Mesenchymal stem cell (in vitro differentiated cells and primary cell): Measurements from ENCODE around the gene DAB2.
A peak's percentile ranks its signal among the peaks of the same experiment; 100 is the strongest.

Source experiments
- DNase-seq: peaks from one replicate; pipeline ENCODE4 v3.0.0-alpha.2; 2013
- H2AFZ ChIP-seq: one replicate; pipeline ENCODE4 v1.6.1; 2013; ENCODE audit warnings: low read depth, mild to moderate bottlenecking, control low read depth, inconsistent platforms, low read length, moderate library complexity
- H2AK5ac ChIP-seq: 2 replicates; pipeline ENCODE4 v1.6.1; 2013; ENCODE audit warnings: low read length, moderate library complexity, mild to moderate bottlenecking, inconsistent platforms; ENCODE audit not compliant: severe bottlenecking
- H2BK120ac ChIP-seq: one replicate; pipeline ENCODE4 v1.6.1; 2013; ENCODE audit warnings: low read depth, mild to moderate bottlenecking, inconsistent platforms, low read length, moderate library complexity
- H2BK12ac ChIP-seq, 2 experiments: one replicate each; pipeline ENCODE4 v1.6.1; 2013; ENCODE audit warnings: inconsistent platforms in 2 of 2, low read length in 2 of 2, mild to moderate bottlenecking in 2 of 2, moderate library complexity in 2 of 2, control low read depth in 1 of 2
- H2BK15ac ChIP-seq: one replicate; pipeline ENCODE4 v1.6.1; 2013; ENCODE audit warnings: mild to moderate bottlenecking, low read depth, inconsistent platforms; ENCODE audit not compliant: poor library complexity, severe bottlenecking
- H2BK5ac ChIP-seq: 2 replicates; pipeline ENCODE4 v1.6.1; 2013; ENCODE audit warnings: low read depth, mild to moderate bottlenecking, low read length, control low read depth, inconsistent platforms; ENCODE audit not compliant: poor library complexity, severe bottlenecking
- H3K14ac ChIP-seq, 2 experiments: one replicate each; pipeline ENCODE4 v1.6.1; 2013; ENCODE audit warnings: inconsistent platforms in 2 of 2, low read length in 2 of 2, control low read depth in 1 of 2, mild to moderate bottlenecking in 1 of 2, moderate library complexity in 1 of 2
- H3K18ac ChIP-seq, 2 experiments: one replicate each; pipeline ENCODE4 v1.6.1; 2013; ENCODE audit warnings: inconsistent platforms in 2 of 2, low read length in 2 of 2, control low read depth in 1 of 2, low read depth in 1 of 2, mild to moderate bottlenecking in 1 of 2
- H3K23ac ChIP-seq, 2 experiments: one replicate each; pipeline ENCODE4 v1.6.1; 2013; ENCODE audit warnings: inconsistent platforms in 2 of 2, low read length in 2 of 2, mild to moderate bottlenecking in 2 of 2, moderate library complexity in 2 of 2, control low read depth in 1 of 2
- H3K27ac ChIP-seq: 2 replicates; pipeline ENCODE4 v1.5.1; 2013; ENCODE audit warnings: mild to moderate bottlenecking, moderate library complexity, low read length, control low read depth, inconsistent platforms; ENCODE audit not compliant: poor library complexity, severe bottlenecking
- H3K27me3 ChIP-seq, 2 experiments: 2 replicates each; pipeline versions ENCODE4 v1.6.1 to v1.7.0; 2013; ENCODE audit warnings: low read length in 2 of 2, mild to moderate bottlenecking in 2 of 2, moderate library complexity in 2 of 2, control low read depth in 1 of 2, inconsistent platforms in 1 of 2; ENCODE audit not compliant: control insufficient read depth in 1 of 2, insufficient read depth in 1 of 2
- H3K36me3 ChIP-seq, 2 experiments: 2 replicates each; pipeline versions ENCODE4 v1.6.1 to v1.7.0; 2013; ENCODE audit warnings: low read length in 2 of 2, control low read depth in 1 of 2, inconsistent platforms in 1 of 2, low read depth in 1 of 2, mild to moderate bottlenecking in 1 of 2; ENCODE audit not compliant: insufficient read depth in 2 of 2, control insufficient read depth in 1 of 2
- H3K4ac ChIP-seq, 2 experiments: one replicate each; pipeline ENCODE4 v1.6.1; 2013; ENCODE audit warnings: inconsistent platforms in 2 of 2, low read length in 2 of 2, mild to moderate bottlenecking in 2 of 2, moderate library complexity in 2 of 2, control low read depth in 1 of 2, low read depth in 1 of 2
- H3K4me1 ChIP-seq: 2 replicates; pipeline ENCODE4 v1.6.1; 2013; ENCODE audit warnings: low read depth, low read length, control low read depth; ENCODE audit not compliant: control insufficient read depth, insufficient read depth
- H3K4me2 ChIP-seq: 2 replicates; pipeline ENCODE4 v1.6.1; 2013; ENCODE audit warnings: low read length, mild to moderate bottlenecking, inconsistent platforms; ENCODE audit not compliant: poor library complexity, severe bottlenecking
- H3K4me3 ChIP-seq, 2 experiments: 2 replicates each; pipeline versions ENCODE4 v1.5.1 to v1.7.0; 2013; ENCODE audit warnings: low read length in 2 of 2, mild to moderate bottlenecking in 2 of 2, control low read depth in 1 of 2, low read depth in 1 of 2; ENCODE audit not compliant: insufficient read depth in 1 of 2
- H3K79me1 ChIP-seq: replicated peaks from 2 replicates; pipeline ENCODE4 v1.6.1; 2013; ENCODE audit warnings: mild to moderate bottlenecking, control low read depth, low read length, inconsistent platforms; ENCODE audit not compliant: poor library complexity, severe bottlenecking
- H3K9ac ChIP-seq: 2 replicates; pipeline ENCODE4 v1.7.0; 2013; ENCODE audit warnings: mild to moderate bottlenecking, low read length, moderate library complexity
- H3K9me3 ChIP-seq: 2 replicates; pipeline ENCODE4 v1.7.0; 2013; ENCODE audit warnings: mild to moderate bottlenecking, low read length; ENCODE audit not compliant: control insufficient read depth
- H4K8ac ChIP-seq: one replicate; pipeline ENCODE4 v1.6.1; 2013; ENCODE audit warnings: inconsistent platforms, mild to moderate bottlenecking, low read length, moderate library complexity
- H4K91ac ChIP-seq: one replicate; pipeline ENCODE4 v1.6.1; 2013; ENCODE audit warnings: mild to moderate bottlenecking, low read length, inconsistent platforms
- WGBS: methylation state at CpG from one replicate; pipeline ENCODE4 v1.1.7; 2013; ENCODE audit warnings: mixed read lengths; 5-methylcytosine and 5-hydroxymethylcytosine counted together

The DAB2 gene

GRCh38 chr5:39453606-39454005 lies 28.8 kb upstream of the DAB2 start:
- no peak overlapping the region for H3K14ac ChIP-seq
- no peaks in the 10 kb centered on the region for H3K9me3 ChIP-seq
- H3K4me3 ChIP-seq, result no peak overlapping the region
- no peak overlapping the region for H2BK12ac ChIP-seq
- H4K91ac ChIP-seq, result no peak overlapping the region
- peak overlapping the region; percentile 86 for H2AK5ac ChIP-seq
- DNase-seq, result no peak
- H3K27ac ChIP-seq, result peak overlapping the region; percentile 97
- no peak overlapping the region for H3K23ac ChIP-seq
- no peak overlapping the region for H3K4me2 ChIP-seq
- no peaks in the 10 kb centered on the region for H3K27me3 ChIP-seq
- H3K9ac ChIP-seq, result no peak overlapping the region
- H3K18ac ChIP-seq, result no peak overlapping the region
- H3K36me3 ChIP-seq, result no peaks in the 10 kb centered on the region
- no peaks in the 10 kb centered on the region for H3K4me1 ChIP-seq
- H4K8ac ChIP-seq, result no peak overlapping the region
- H3K79me1 ChIP-seq, result no peaks in the 10 kb centered on the region
- H2BK15ac ChIP-seq, result no peak overlapping the region
- no peak overlapping the region for H2AFZ ChIP-seq
- no peak overlapping the region for H2BK120ac ChIP-seq
- no peak overlapping the region for H2BK5ac ChIP-seq
- H3K4ac ChIP-seq, result no peak overlapping the region

GRCh38 chr5:39452846-39453245 lies 28.1 kb upstream of the DAB2 start:
- H2AFZ ChIP-seq, result no peak overlapping the region
- H3K9me3 ChIP-seq, result no peaks in the 10 kb centered on the region
- H3K4me3 ChIP-seq, result no peak overlapping the region
- H3K79me1 ChIP-seq, result no peaks in the 10 kb centered on the region
- H3K23ac ChIP-seq, result no peak overlapping the region
- H3K27ac ChIP-seq, result peak overlapping the region; percentile 97
- DNase-seq, result no peak
- H4K8ac ChIP-seq, result no peak overlapping the region
- peaks cover 1% of the 10 kb centered on the region for H3K4me1 ChIP-seq
- H2BK15ac ChIP-seq, result no peak overlapping the region
- H3K4me2 ChIP-seq, result no peak overlapping the region
- H3K9ac ChIP-seq, result no peak overlapping the region
- WGBS, result 80% methylated on average over 2 of the region's 2 CpGs
- H2BK12ac ChIP-seq, result no peak overlapping the region
- no peaks in the 10 kb centered on the region for H3K36me3 ChIP-seq
- no peaks in the 10 kb centered on the region for H3K27me3 ChIP-seq
- no peak overlapping the region for H3K18ac ChIP-seq
- peak overlapping the region; percentile 89 for H2BK5ac ChIP-seq
- no peak overlapping the region for H3K4ac ChIP-seq
- H4K91ac ChIP-seq, result no peak overlapping the region
- H2AK5ac ChIP-seq, result no peak overlapping the region
- no peak overlapping the region for H3K14ac ChIP-seq
- no peak overlapping the region for H2BK120ac ChIP-seq

GRCh38 chr5:39451276-39451941 lies 26.6 kb upstream of the DAB2 start:
- Histone ChIP-seq H2AK5ac (peak overlapping the region; percentile 22), H3K23ac (no peak overlapping the region), H4K91ac (no peak overlapping the region), H3K27ac (peak overlapping the region; percentile 69), H3K79me1 (no peaks in the 10 kb centered on the region), H3K4me1 (peaks cover 2% of the 10 kb centered on the region), H2BK12ac (no peak overlapping the region), H2BK5ac (no peak overlapping the region), H3K14ac (no peak overlapping the region), H3K4me3 (no peak overlapping the region), H2AFZ (no peak overlapping the region), H3K4ac (no peak overlapping the region), H3K36me3 (no peaks in the 10 kb centered on the region), H2BK120ac (no peak overlapping the region), H3K27me3 (no peaks in the 10 kb centered on the region), H3K9me3 (no peaks in the 10 kb centered on the region), H3K4me2 (no peak overlapping the region), H4K8ac (no peak overlapping the region), H2BK15ac (no peak overlapping the region), H3K9ac (no peak overlapping the region), H3K18ac (no peak overlapping the region)
- no peak for DNase-seq
- WGBS, result no CpG with 5 or more reads among the region's 2 CpGs

GRCh38 chr5:39450487-39450886 lies 25.7 kb upstream of the DAB2 start:
- Histone ChIP-seq H2BK120ac (no peak overlapping the region), H2AK5ac (no peak overlapping the region), H3K4me2 (no peak overlapping the region), H3K9me3 (no peaks in the 10 kb centered on the region), H3K27me3 (no peaks in the 10 kb centered on the region), H3K27ac (no peak overlapping the region), H4K8ac (no peak overlapping the region), H3K18ac (no peak overlapping the region), H3K36me3 (no peaks in the 10 kb centered on the region), H4K91ac (no peak overlapping the region), H3K14ac (no peak overlapping the region), H2BK15ac (no peak overlapping the region), H3K9ac (no peak overlapping the region), H3K79me1 (no peaks in the 10 kb centered on the region), H2BK12ac (no peak overlapping the region), H2BK5ac (no peak overlapping the region), H3K4ac (no peak overlapping the region), H3K4me1 (peaks cover 4% of the 10 kb centered on the region), H3K4me3 (no peak overlapping the region), H2AFZ (no peak overlapping the region), H3K23ac (no peak overlapping the region)
- 81% methylated on average over 2 of the region's 3 CpGs for WGBS
- no peak for DNase-seq
